GM18858 (cell line): ENCODE results near the gene DGKK.
"Not testable (repeated sequence)": the region's sequence is repeated elsewhere in the genome, so short reads cannot be mapped to it uniquely, and the experiment has no call there.

Experiments used
- ATAC-seq: cut with Tn5 transposase; IDR thresholded peaks from one replicate; pipeline ENCODE4 v1.9.1; 2021; ENCODE audit not compliant: unreplicated experiment

DGKK gene

GRCh38 chrX:50432829-50433289 is 37.8 kb downstream of the DGKK start:
- ATAC-seq, result no peak

- no peak for ATAC-seq
Observed at GRCh38 chrX:50431623-50432022, 39.0 kb downstream of the DGKK start.

- ATAC-seq, result no peak
Observed at GRCh38 chrX:50430917-50431575, 39.6 kb downstream of the DGKK start.

GRCh38 chrX:50428174-50428573 is 42.5 kb downstream of the DGKK start:
- ATAC-seq, result no peak

- ATAC-seq, result no peak
Observed at GRCh38 chrX:50407976-50408375, 62.6 kb downstream of the DGKK start.

- no peak for ATAC-seq
Observed at GRCh38 chrX:50403903-50404302, 66.7 kb downstream of the DGKK start.

GRCh38 chrX:50402886-50403285 is 67.7 kb downstream of the DGKK start:
- no peak for ATAC-seq

GRCh38 chrX:50393902-50394301 is 76.7 kb downstream of the DGKK start:
- no peak for ATAC-seq

- no peak for ATAC-seq
Observed at GRCh38 chrX:50386520-50386919, 84.1 kb downstream of the DGKK start.

GRCh38 chrX:50381729-50382415 is 88.8 kb downstream of the DGKK start:
- ATAC-seq, result no peak

GRCh38 chrX:50375481-50376267 is 95.0 kb downstream of the DGKK start:
- ATAC-seq, result no peak

- ATAC-seq, result no peak
Observed at GRCh38 chrX:50372966-50373365, 97.7 kb downstream of the DGKK start.

- ATAC-seq, result no peak
Observed at GRCh38 chrX:50343917-50344316, 126.7 kb downstream of the DGKK start.

- ATAC-seq, result no peak
Observed at GRCh38 chrX:50333308-50333707, 137.3 kb downstream of the DGKK start.

- ATAC-seq, result not testable (repeated sequence)
Observed at GRCh38 chrX:50332668-50333067, 138.0 kb downstream of the DGKK start.

- ATAC-seq, result no peak
Observed at GRCh38 chrX:50327235-50327634, 143.4 kb downstream of the DGKK start.
